ENCODE measurements around the gene STX1B.

Gene STX1B

GRCh38 chr16:30983898-30984610, 26.4 kb downstream of the STX1B start:
- no peak overlapping the region for H3K4me2 ChIP-seq (ENCODE audit: low read length)
- no peak overlapping the region for H2AFZ ChIP-seq (ENCODE audit: low read length)
- peaks cover 48% of the 10 kb centered on the region for H3K36me3 ChIP-seq (ENCODE audit: insufficient read depth, low read length)
- H4K20me1 ChIP-seq (ENCODE audit: insufficient read depth, low read length) = no peaks in the 10 kb centered on the region
- H3K9me3 ChIP-seq (ENCODE audit: low read length) = no peaks in the 10 kb centered on the region
- H3K9me2 ChIP-seq (ENCODE audit: low read depth, low read length) = no peaks in the 10 kb centered on the region
- H3K9ac ChIP-seq (ENCODE audit: low read length) = no peak overlapping the region
- TF ChIP-seq EZH2 (IDR thresholded peaks at IDR 0.05; ENCODE audit: borderline replicate concordance, low read length) (no peak), CTCF (IDR thresholded peaks at IDR 0.05; ENCODE audit: low read length) (no peak)
- H3K4me1 ChIP-seq (ENCODE audit: insufficient read depth, low read length, severe bottlenecking) = peaks cover 10% of the 10 kb centered on the region
- H3F3A ChIP-seq (ENCODE audit: insufficient read depth, low read length) = no peaks in the 10 kb centered on the region
- no peaks in the 10 kb centered on the region for H3K27me3 ChIP-seq (ENCODE audit: insufficient read depth, low read length)
- no peak overlapping the region for H3K27ac ChIP-seq (ENCODE audit: low read depth, low read length, poor library complexity, severe bottlenecking)
- no peaks in the 10 kb centered on the region for H3K79me2 ChIP-seq (ENCODE audit: insufficient read depth, low read length)
- H3K4me3 ChIP-seq (ENCODE audit: low read depth, low read length, poor library complexity, severe bottlenecking) = no peak overlapping the region

DNA sequence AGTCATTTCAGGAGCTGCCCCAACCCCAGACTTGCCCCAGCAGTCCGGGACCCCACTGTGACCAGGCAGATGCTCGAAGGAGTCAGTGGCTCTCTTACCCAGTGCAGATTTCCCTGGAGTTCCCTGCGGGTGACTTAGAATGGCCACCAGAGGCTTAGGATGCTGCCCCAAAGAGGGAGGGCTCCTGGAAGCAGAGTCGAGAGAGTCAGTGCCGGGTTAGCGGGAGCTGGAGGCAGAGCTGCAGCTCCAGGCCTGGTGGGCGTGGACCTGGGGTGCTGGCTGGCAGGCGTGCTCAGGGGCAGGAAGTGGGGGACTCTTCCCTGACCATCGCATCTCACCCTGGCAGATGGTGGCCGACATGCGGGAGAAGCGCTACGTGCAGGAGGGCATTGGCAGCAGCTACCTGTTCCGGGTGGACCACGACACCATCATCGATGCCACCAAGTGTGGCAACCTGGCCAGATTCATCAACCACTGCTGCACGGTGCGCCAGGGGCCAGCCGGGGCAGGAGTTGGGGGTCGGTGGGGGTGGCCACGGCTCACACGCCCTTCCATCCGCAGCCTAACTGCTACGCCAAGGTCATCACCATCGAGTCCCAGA, 27.0 kb downstream of the STX1B start:
- H3K27ac ChIP-seq (ENCODE audit: low read depth, low read length, poor library complexity, severe bottlenecking) = no peak overlapping the region
- H3K9ac ChIP-seq (ENCODE audit: low read length) = no peak overlapping the region
- H3F3A ChIP-seq (ENCODE audit: insufficient read depth, low read length) = no peaks in the 10 kb centered on the region
- H3K79me2 ChIP-seq (ENCODE audit: insufficient read depth, low read length) = no peaks in the 10 kb centered on the region
- no peaks in the 10 kb centered on the region for H4K20me1 ChIP-seq (ENCODE audit: insufficient read depth, low read length)
- H3K9me3 ChIP-seq (ENCODE audit: low read length) = no peaks in the 10 kb centered on the region
- TF ChIP-seq EZH2 (IDR thresholded peaks at IDR 0.05; ENCODE audit: borderline replicate concordance, low read length) = no peak
- no peak for TF ChIP-seq CTCF (IDR thresholded peaks at IDR 0.05; ENCODE audit: low read length)
- H3K9me2 ChIP-seq (ENCODE audit: low read depth, low read length) = no peaks in the 10 kb centered on the region
- no peak overlapping the region for H3K4me2 ChIP-seq (ENCODE audit: low read length)
- H3K27me3 ChIP-seq (ENCODE audit: insufficient read depth, low read length) = no peaks in the 10 kb centered on the region
- no peak overlapping the region for H2AFZ ChIP-seq (ENCODE audit: low read length)
- H3K36me3 ChIP-seq (ENCODE audit: insufficient read depth, low read length) = peaks cover 55% of the 10 kb centered on the region
- H3K4me3 ChIP-seq (ENCODE audit: low read depth, low read length, poor library complexity, severe bottlenecking) = no peak overlapping the region
- H3K4me1 ChIP-seq (ENCODE audit: insufficient read depth, low read length, severe bottlenecking) = peaks cover 6% of the 10 kb centered on the region

GRCh38 chr16:30982548-30983288, 27.7 kb downstream of the STX1B start:
- Histone ChIP-seq H3K36me3 (ENCODE audit: insufficient read depth, low read length) (peaks cover 59% of the 10 kb centered on the region), H3F3A (ENCODE audit: insufficient read depth, low read length) (no peaks in the 10 kb centered on the region), H3K4me1 (ENCODE audit: insufficient read depth, low read length, severe bottlenecking) (peaks cover 6% of the 10 kb centered on the region), H3K9me3 (ENCODE audit: low read length) (no peaks in the 10 kb centered on the region), H3K9me2 (ENCODE audit: low read depth, low read length) (no peaks in the 10 kb centered on the region), H4K20me1 (ENCODE audit: insufficient read depth, low read length) (no peaks in the 10 kb centered on the region), H3K27ac (ENCODE audit: low read depth, low read length, poor library complexity, severe bottlenecking) (no peak overlapping the region), H3K79me2 (ENCODE audit: insufficient read depth, low read length) (no peaks in the 10 kb centered on the region), H3K4me2 (ENCODE audit: low read length) (no peak overlapping the region), H3K4me3 (ENCODE audit: low read depth, low read length, poor library complexity, severe bottlenecking) (no peak overlapping the region), H3K9ac (ENCODE audit: low read length) (no peak overlapping the region), H3K27me3 (ENCODE audit: insufficient read depth, low read length) (no peaks in the 10 kb centered on the region), H2AFZ (ENCODE audit: low read length) (no peak overlapping the region)
- TF ChIP-seq EZH2 (IDR thresholded peaks at IDR 0.05; ENCODE audit: borderline replicate concordance, low read length) (no peak), CTCF (IDR thresholded peaks at IDR 0.05; ENCODE audit: low read length) (no peak)
